SK-N-SH (cell line): Measurements from ENCODE around the gene NRIP3.

Experiments
- CTCF ChIP-seq: fragments of 200-600 bp; sonication (generic); IDR thresholded peaks from 2 replicates; pipeline ENCODE4 v1.6.1; 2017; ENCODE audit warnings: antibody characterized with exemption, mild to moderate bottlenecking, moderate library complexity
- ELF1 ChIP-seq: IDR thresholded peaks from 2 replicates; pipeline ENCODE4 v1.4.0; 2012
- EZH2phosphoT487 ChIP-seq: fragments of 200-600 bp; sonication (generic); IDR thresholded peaks from 2 replicates; pipeline ENCODE4 v1.6.1; 2017; ENCODE audit warnings: low read depth, mixed run types, mild to moderate bottlenecking, antibody characterized with exemption, moderate library complexity, borderline replicate concordance
- GATA2 ChIP-seq: sonication (generic); formaldehyde crosslinking; IDR thresholded peaks from 2 replicates; pipeline ENCODE4 v1.5.0; 2020; ENCODE audit warnings: mild to moderate bottlenecking, missing genetic modification reagents
- IRF3 ChIP-seq: fragments of 150-350 bp; IDR thresholded peaks from 2 replicates; pipeline ENCODE4 v1.6.1; 2016; ENCODE audit warnings: mild to moderate bottlenecking, low read depth, low read length
- MAX ChIP-seq: IDR thresholded peaks from 2 replicates; pipeline ENCODE4 v1.4.0; 2012; ENCODE audit warnings: low read depth
- POLR2AphosphoS5 ChIP-seq: IDR thresholded peaks from 2 replicates; pipeline ENCODE4 v1.6.1; 2012; ENCODE audit warnings: low read depth, low read length
- RFX5 ChIP-seq: IDR thresholded peaks from 2 replicates; pipeline ENCODE4 v1.6.1; 2012; ENCODE audit warnings: mild to moderate bottlenecking, improper control_type of control experiment, low read length
- SMC3 ChIP-seq: IDR thresholded peaks from 2 replicates; pipeline ENCODE4 v1.6.1; 2012; ENCODE audit warnings: low read depth, low read length, improper control_type of control experiment
- TEAD4 ChIP-seq: IDR thresholded peaks from 2 replicates; pipeline ENCODE4 v1.4.0; 2012; ENCODE audit warnings: mild to moderate bottlenecking, borderline replicate concordance; ENCODE audit not compliant: insufficient read depth
- USF1 ChIP-seq: IDR thresholded peaks from 2 replicates; pipeline ENCODE4 v1.4.0; 2012; ENCODE audit warnings: low read depth, borderline replicate concordance

- TF ChIP-seq MAX = no peak
- no peak for TF ChIP-seq POLR2AphosphoS5
- no peak for TF ChIP-seq TEAD4
- no peak for TF ChIP-seq CTCF
- TF ChIP-seq EZH2phosphoT487 = no peak
- no peak for TF ChIP-seq GATA2
- no peak for TF ChIP-seq RFX5
- no peak for TF ChIP-seq SMC3
- TF ChIP-seq ELF1 = no peak
- TF ChIP-seq IRF3 = no peak
- TF ChIP-seq USF1 = no peak
These were observed 54.9 kb downstream of the NRIP3 start for GRCh38 chr11:8948886-8949285.
